Measurements from ENCODE around the gene POLE4.

Gene POLE4

GRCh38 chr2:74985978-74986609 lies 27.7 kb downstream of the POLE4 start:
- DNase-seq (ENCODE audit: low read depth, low spot score): no peak

DNA sequence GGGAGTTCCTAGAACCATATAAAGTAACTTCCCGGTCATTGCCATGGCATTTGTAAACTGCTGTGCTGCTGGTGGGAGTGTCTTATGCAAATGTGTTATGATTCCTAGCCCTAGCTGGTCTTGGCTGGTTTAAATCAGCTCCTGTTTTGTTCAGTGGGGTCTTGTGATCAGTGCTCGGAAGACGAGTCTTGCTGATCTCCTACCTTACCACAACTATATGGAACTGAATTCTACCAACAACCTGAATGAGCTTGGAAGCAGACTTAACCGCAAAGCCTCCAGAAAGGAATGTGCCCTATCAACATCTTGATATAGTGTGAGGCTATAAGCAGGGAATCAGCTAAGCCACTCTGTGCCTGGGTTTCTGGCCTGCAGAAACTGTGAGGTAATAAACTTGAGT lies 33.5 kb downstream of the POLE4 start:
- no peak for DNase-seq (ENCODE audit: low read depth, low spot score)

- DNase-seq (ENCODE audit: low read depth, low spot score): no peak
Observed at GRCh38 chr2:74999468-74999867, 41.0 kb downstream of the POLE4 start.

DNA sequence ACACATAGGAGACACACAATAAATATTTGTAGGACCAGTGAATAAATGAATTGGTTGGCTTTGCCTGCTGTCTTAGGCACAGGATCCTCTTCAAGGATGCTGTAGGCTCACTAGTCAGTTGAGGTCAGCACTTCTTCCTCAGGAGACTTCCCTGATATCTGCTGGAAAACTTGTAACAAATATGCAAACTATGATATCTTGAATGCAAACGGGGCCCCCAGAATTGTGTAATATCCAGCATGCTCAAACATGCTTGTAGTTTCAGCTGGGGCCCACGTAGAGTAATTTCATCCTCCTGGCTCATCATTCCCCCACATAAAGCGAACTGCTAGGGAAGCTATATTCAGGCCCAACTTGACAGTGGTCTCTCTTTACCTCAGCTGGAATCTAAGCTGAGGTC lies 43.6 kb downstream of the POLE4 start:
- no peak for DNase-seq (ENCODE audit: low read depth, low spot score)

- DNase-seq (ENCODE audit: low read depth, low spot score): no peak
Observed at GRCh38 chr2:75003276-75003675, 44.8 kb downstream of the POLE4 start.

- no peak for DNase-seq (ENCODE audit: low read depth, low spot score)
Observed at GRCh38 chr2:75003773-75004172, 45.3 kb downstream of the POLE4 start.

GRCh38 chr2:75006041-75006440 lies 47.6 kb downstream of the POLE4 start:
- DNase-seq (ENCODE audit: low read depth, low spot score): no peak

GRCh38 chr2:75007061-75007460 lies 48.6 kb downstream of the POLE4 start:
- no peak for DNase-seq (ENCODE audit: low read depth, low spot score)

DNA sequence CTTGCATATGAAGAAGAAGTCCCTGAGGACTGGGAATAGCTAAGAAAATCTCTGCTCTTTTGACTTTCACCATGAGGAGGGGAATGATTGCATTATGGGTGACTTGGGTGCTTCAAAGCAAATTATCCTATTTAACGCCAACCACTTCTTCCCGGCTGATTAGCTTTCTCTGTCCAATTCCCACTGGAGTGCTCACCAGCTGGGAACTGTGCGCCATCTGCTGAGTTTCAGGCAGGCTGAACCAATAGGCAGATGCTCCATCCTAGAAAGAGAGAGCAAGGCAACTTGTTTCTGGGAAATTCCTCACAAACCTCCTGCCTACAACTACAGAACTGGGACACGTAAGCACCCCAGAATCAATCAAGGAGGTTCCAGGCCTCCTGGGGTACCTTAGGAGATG lies 49.4 kb downstream of the POLE4 start:
- no peak for DNase-seq (ENCODE audit: low read depth, low spot score)

DNA sequence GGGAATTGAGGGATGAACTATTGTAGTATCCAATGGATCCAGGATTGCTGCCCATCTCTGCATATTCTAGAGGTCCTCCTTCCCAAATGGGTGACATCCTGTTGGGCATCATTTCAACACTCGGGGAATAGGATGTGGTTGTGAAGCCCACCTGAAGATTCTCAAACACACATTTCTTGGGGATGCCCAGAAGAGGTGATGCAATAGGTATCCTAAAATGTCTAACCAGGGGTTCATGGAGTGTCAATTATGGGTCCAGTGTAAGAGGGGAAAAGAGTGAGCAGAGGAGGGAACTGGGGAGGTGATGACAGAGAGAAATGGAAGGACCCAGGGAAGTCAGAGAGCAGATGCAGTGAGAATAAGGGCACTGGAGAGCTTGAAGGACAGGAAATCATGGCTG lies 52.1 kb downstream of the POLE4 start:
- no peak for DNase-seq (ENCODE audit: low read depth, low spot score)

GRCh38 chr2:75012080-75012479 lies 53.6 kb downstream of the POLE4 start:
- DNase-seq (ENCODE audit: low read depth, low spot score): no peak

GRCh38 chr2:75018162-75018561 lies 59.7 kb downstream of the POLE4 start:
- DNase-seq (ENCODE audit: low read depth, low spot score): no peak

Data from brain pericyte (primary cell).